Measurements from ENCODE around the gene ZNF18. TPM values are rescaled to one million over a fixed set of nuclear protein-coding genes. Genes with fewer than 3 reads are reported as not detected.

The ZNF18 gene, protein sequence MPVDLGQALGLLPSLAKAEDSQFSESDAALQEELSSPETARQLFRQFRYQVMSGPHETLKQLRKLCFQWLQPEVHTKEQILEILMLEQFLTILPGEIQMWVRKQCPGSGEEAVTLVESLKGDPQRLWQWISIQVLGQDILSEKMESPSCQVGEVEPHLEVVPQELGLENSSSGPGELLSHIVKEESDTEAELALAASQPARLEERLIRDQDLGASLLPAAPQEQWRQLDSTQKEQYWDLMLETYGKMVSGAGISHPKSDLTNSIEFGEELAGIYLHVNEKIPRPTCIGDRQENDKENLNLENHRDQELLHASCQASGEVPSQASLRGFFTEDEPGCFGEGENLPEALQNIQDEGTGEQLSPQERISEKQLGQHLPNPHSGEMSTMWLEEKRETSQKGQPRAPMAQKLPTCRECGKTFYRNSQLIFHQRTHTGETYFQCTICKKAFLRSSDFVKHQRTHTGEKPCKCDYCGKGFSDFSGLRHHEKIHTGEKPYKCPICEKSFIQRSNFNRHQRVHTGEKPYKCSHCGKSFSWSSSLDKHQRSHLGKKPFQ
- 10 to 100 TPM in 2 of 3 donors, 1 to 10 TPM in 1; 8.9 to 12.4 (median 11.0) TPM for polyA plus RNA-seq (ENCODE audit: insufficient read length in 3 of 3)
- long read RNA-seq, donor 1, transcript ZNF18-204 (7 exons, 2,330 nt), result major isoform, 6 of 6 reads
- long read RNA-seq, donor 1, partial matches to known transcripts, result 0 of 6 reads
- long read RNA-seq, donor 1, other reads (novel, unspliced or antisense), result 0 of 6 reads
- long read RNA-seq, donor 2, partial matches to known transcripts, result 0 of 3 reads
- long read RNA-seq, donor 2, other reads (novel, unspliced or antisense), result 0 of 3 reads
- long read RNA-seq, donor 3, partial matches to known transcripts, result 0 of 1 reads
- long read RNA-seq, donor 3, other reads (novel, unspliced or antisense), result 0 of 1 reads
- long read RNA-seq, donor 4, partial matches to known transcripts, result 0 of 1 reads
- long read RNA-seq, donor 4, other reads (novel, unspliced or antisense), result 0 of 1 reads
- long read RNA-seq, donor 5, result 0 reads
- long read RNA-seq, donor 6, partial matches to known transcripts, result 0 of 1 reads
- long read RNA-seq, donor 6, other reads (novel, unspliced or antisense), result 0 of 1 reads
- long read RNA-seq, donor 7, partial matches to known transcripts, result 0 of 2 reads
- long read RNA-seq, donor 7, other reads (novel, unspliced or antisense), result 0 of 2 reads
- long read RNA-seq, donor 8, partial matches to known transcripts, result 0 of 1 reads
- long read RNA-seq, donor 8, other reads (novel, unspliced or antisense), result 0 of 1 reads
- long read RNA-seq, donor 9, partial matches to known transcripts, result 0 of 1 reads
- long read RNA-seq, donor 9, other reads (novel, unspliced or antisense), result 0 of 1 reads
- long read RNA-seq, donor 10, partial matches to known transcripts, result 0 of 5 reads
- long read RNA-seq, donor 10, other reads (novel, unspliced or antisense), result 0 of 5 reads
- long read RNA-seq, donor 11, partial matches to known transcripts, result 0 of 1 reads
- long read RNA-seq, donor 11, other reads (novel, unspliced or antisense), result 0 of 1 reads
- long read RNA-seq, donor 12, partial matches to known transcripts, result 0 of 4 reads
- long read RNA-seq, donor 12, other reads (novel, unspliced or antisense), result 0 of 4 reads
- long read RNA-seq, donor 13, result 0 reads
- long read RNA-seq, donor 14, result 0 reads
- long read RNA-seq, donor 15, result 0 reads
- long read RNA-seq, donor 16, partial matches to known transcripts, result 0 of 1 reads
- long read RNA-seq, donor 16, other reads (novel, unspliced or antisense), result 0 of 1 reads

DNA sequence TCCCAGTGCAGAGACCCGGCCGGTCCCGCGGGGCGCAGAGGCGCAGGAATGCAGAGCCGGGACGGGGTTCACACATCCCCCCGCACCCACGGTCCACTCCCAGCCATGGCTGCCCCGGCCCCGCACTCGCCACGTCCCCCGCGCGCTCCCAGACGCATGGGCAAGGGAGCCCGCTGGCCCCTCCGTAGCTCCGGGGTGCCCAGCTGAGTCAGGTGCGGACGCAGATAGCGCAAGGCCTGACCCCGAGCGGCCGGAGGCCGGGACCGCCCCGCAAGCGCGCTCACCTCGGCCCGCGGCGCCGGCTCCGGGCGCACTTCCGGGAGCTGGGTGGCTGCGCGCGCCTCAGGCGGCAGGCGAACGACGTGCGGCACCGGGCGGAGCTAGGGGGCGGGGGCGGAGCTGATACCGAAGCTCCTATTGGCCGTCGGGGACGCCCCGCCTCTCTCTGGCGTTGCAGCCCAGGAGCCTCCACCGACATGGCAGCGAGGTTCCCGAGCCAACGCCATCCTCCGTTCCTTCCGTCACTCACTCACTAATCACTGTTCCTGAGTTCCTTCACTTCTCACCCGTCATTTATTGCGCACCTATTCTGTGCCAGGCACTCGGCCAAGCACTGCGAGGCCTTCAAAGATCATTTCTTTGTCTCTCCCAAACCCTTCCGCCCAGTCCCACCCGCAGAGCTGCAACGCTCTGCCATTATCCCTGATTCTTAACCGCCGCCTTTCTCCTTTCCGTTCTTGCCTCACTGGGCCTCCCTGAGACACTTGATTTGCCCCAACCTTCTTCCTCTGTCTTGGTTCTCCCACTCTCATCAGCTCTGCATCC is at the start of gene ZNF18:
Gene ZNF18 (minus strand): TSS at position 329 of the 825 bp plus-strand sequence. CDS start 4,646 bp downstream, outside the sequence.
- peak; percentile 93 for DNase-seq

DNA sequence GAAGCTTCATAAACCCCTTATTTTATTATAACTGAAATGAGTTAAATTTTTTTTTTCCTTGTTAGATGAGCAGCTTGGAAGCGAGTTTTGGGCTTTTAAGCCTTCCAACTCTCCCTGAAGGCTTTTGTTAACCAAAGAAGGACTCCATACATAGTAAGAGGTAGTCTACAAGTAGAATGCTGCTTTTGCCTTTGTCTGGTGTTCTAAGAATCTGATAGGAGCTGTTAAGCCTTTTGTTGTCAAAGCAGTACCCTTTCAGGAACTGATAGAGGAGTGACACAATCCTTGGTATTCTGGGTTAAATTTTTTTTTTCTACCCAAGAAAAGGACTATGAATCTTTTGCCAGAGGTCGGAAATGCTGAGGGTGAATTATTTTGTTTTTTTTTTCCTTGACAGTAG is 49.5 kb upstream of the ZNF18 start:
- no peak for DNase-seq

DNA sequence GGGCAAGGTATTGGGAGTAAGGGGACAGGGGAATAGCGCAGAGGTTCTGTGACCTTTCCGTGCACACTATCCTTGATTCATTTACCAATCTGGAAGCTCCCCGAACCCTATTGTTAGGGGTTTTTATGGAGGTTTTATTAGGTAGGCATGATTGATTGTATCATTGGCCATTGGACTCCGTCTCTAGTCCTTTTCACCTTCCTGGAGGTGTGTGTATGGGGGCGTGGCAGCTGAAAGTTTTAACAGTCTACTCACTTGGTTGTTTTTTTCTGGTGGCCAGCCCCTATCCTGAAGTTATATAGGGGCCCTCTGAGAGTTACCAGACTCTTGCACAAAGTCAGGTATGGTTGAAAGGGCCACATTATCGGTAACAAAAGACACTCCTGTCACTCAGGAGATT is 46.4 kb upstream of the ZNF18 start:
- DNase-seq, result no peak

DNA sequence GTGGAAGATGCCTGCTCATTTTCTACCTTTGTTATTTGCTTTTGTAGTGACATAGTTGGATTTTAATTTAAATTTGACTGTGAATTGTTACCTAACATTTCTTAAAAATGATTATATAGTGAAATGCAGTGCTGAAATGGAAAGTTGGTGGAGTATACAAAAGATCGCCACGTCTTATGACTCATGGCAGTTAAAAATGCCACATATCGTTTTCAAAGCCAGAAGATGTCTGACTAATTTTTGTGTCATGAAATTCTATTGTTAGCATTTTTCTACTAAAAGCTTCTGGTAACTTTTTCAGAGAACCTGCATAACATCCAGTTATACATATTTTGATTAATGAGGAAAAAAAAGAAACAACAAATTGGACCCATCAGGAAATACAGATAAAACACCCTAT is 44.0 kb upstream of the ZNF18 start:
- no peak for DNase-seq

DNA sequence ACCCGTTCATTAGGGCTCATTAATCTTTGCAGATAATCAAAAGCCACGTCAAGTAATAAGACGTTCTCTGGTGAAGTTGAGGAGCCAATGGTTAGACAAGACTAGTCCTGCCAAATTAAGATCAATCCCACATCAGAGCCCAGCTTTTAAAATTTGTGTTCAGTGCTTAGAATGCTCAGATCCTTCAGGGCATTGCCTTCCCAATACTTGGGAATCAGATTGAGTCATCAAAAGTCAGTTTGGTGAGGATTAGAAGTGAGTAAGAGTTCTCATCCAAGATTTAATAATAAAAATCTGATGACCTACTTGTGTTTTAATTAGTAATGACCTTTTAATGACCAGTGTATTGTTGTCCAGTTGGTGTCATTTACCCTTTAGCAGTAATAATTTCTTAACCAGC is 43.2 kb upstream of the ZNF18 start:
- no peak for DNase-seq

DNA sequence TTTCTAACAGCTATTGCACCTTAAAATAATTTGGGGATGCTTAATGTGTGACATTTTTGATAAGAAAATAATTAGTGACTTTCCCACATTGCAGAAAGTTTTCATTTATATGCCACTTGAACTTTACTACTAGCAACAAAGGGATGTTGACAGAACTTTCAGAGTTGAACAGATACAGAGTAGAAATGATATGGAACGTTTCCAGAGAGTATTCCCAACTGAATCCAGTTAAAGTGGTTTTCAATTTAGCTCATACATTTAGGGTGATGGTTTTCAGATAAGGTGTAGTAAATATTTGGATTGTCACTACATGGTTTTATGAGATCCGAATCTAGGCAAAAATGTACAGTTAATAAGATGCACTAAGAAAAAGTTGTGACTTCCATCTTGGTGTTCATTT is 40.7 kb upstream of the ZNF18 start:
- DNase-seq, result no peak

DNA sequence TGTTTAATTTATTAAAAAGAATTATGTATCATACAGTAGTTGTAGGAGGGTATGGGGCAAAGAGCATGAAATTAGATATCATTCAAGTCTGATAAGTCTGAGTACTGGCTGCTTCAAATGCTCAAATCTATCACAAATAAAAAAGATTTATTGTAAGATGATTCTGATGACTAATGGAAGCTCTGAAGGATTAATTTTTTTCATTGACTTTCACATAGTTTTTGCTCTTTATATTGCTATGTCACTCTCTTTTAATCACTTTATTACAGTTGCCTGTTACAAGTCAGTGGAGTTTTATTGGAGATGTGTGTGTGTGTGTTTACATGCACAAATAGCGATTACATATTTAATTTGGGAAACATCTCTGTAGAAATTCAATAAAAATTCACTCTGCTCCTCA is 38.4 kb upstream of the ZNF18 start:
- DNase-seq, result no peak

DNA sequence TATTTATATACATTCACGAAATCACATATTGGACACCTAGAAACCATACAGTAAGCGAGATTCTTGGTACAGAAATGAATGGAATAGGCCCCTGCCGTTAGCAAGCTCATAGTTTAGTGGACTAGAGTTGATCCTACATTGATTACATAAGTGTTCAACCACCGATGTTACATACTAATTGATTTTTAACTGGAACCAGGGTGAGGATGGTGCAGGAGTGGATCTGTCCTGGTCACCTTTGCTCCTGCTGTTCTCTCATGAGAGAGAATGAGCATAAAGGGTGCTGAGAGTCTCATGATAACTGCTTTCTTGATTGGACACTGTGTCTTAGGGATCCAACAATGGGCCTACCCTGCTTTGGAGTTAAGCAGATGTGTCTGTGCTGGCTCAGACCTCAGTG is 37.3 kb upstream of the ZNF18 start:
- DNase-seq, result no peak

DNA sequence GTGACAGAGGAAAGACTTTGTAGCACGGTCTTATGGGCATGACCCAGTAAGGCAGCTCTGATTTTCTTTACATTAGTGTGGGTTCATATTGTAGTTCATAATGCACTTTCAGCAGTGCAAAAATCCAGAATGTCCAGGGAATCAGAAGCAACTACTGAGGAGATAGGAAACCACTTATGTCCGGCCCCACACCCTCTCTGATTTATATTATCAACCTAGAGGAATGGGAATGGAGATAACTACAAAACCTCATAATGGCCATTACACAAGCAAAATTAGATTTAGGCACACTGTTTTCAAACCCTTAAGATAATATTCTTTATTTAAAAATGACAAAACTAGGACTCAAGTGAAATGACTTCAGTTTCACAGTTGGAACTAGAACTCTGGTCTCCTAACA is 31.3 kb upstream of the ZNF18 start:
- no peak for DNase-seq

DNA sequence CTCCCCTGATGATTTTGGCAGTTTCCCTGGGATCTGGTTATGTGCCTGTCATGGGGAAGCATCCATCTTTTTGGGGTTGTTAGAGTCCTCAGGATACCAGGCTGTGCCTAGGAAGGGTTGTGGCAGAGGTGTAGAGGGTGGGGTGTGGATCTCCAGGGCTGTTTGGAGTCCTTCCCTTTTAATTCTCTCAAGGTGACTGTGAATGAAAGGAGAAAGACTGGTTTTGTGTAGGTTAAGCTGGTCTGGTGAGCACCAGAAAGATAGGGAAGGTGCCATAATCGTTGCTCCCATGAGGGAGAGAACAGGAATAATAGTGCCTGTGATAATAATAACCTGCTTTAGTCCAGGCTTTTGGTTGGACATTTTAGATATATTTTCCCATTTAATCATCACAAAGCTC is 30.4 kb upstream of the ZNF18 start:
- DNase-seq, result no peak

DNA sequence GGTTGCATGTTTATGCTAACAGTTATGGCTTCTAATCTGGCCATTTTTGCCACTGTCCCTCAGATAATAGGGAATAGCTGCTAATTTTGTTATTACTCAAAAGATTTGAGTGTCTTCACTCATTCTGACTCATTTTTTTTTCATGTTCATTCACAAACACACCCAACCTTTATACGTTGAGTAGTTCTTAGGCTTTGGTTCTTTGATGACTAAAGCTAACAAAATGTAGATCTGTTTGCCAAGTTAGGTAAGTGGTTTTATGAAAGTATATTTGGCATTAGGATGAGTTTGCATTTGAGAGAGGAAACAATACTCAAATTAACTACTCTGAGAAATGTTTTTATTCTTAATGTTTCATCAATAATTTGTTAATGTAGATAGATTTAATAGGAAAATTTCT is 27.1 kb upstream of the ZNF18 start:
- no peak for DNase-seq

DNA sequence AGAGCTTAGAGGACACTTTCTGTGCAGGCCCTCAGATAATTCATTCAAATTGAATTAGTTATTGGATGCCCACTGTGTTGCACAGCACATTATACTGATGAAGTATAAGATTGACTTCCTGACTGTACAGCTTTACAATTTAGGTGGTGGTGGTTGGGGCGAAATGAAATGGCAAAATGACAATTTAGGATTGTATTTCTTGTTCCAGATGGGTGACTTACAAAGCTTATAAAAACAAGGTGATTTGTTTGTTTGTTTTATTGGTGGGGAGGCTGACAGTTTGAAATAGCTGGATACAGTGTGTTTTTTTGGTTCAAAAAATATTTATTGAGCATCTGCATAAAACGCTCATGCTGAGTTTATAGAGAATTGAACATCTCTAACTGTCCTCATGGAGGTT is 25.0 kb upstream of the ZNF18 start:
- DNase-seq, result no peak

DNA sequence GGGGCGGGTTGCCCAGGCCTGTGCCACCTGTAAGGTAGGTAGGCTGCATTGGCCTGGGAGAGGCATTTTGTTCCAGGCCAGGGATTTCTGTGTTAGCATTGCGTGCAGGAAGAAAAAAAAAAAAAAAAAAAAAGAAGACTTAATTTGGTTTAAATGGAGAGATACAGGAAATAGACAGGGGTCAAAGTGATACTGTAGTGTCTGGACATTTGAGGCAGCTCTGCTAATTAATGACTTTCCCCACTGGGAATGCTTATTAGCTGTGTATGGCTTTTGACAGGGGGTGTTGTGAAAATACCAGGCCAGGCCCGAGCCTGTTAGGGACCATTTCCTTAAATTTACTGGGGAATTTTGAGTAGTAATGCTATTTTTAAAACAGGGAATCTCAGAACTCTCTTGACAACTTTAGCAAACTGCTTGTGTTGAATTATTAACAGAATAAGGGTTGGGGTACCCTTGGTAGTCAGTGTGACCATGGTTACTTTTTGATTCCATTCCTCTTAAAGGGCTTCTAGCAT is 24.4 kb upstream of the ZNF18 start:
- DNase-seq, result no peak

DNA sequence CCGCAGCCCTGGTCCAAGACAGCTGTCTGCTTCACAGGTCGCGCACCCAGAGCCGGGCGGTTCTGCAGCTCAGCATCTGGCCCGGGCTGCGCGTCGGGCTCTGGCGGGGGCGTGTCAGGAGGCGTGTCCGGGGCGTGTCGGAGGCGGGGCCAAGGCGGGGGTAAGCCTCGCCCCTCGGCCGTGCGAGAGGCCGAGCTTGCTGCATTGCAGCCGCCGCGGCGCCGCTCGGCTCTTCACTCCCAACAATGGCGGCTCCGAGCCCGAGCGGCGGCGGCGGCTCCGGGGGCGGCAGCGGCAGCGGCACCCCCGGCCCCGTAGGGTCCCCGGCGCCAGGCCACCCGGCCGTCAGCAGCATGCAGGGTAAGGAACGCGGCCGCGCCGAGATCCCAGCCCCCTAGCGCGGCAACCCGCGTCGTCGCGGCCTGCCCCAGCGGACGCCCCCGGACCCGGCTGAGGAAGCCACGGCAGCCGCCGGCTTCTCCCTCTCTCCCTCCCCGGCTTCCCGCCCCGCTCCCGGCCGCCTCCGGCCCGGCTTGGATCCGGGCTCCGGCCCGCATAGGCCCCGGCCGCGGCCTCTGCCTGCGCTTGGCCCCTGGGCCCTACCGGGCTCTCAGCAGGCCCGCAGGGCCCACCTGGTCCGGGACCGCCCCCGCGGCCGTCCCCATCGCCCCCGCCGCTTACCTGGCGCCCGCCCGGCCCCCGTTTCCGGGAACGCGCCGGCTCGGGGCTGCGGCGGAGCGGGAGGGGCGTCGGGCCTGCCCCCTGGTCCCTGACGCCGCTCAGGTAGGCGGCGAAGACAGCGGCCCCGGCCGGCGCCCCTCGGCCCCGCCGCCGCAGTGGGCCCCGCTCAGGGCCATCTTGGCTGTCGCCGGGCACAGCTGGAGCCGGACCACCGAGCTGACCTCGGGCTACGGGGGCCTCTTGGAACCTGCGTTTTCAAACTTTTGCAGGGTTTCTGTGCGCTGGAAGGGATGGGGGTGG is 23.7 kb upstream of the ZNF18 start, which contains the start of gene MAP2K4:
Gene MAP2K4 (plus strand): TSS at position 236 of the 981 bp plus-strand sequence. CDS start 10 bp downstream, at position 246.
- DNase-seq, result peak; percentile 85

DNA sequence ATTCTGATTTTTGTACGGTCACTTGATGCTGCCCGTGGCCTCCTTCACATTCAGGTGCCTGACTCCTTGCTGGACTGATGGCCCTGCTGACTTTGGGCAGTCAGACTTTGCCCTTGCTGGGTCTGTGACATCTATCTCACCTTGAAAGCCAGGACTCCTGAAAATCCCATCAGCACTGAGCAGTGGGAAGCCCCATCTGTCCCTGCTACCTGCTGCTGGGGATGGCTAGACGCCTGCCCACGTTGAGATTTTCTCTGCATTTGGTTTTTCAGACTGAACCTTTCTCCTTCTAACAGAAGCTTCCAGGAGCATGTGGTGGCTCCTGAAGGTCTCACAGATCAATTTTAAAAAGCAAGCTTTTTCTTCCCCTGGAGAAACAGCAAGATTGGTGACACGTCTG is 10.2 kb upstream of the ZNF18 start:
- DNase-seq, result no peak

DNA sequence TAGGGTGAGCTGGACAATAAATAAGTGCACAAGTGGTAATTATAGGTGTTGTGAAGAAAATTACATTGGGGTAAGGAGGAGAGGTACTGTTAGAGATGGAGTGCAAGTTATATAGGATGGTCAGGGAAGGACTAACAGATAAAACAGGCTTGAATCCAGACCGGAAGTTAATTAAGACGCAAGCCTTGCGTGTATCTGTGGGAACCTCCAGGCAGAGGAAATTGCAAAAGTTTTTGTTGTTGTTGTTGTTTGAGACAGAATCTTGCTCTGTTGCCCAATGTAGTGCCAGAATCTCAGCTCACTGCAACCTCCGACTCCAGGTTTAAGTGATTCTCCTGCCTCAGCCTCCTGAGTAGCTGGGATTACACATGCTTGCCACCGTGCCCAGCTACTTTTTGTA is 2.4 kb upstream of the ZNF18 start:
- no peak for DNase-seq

DNA sequence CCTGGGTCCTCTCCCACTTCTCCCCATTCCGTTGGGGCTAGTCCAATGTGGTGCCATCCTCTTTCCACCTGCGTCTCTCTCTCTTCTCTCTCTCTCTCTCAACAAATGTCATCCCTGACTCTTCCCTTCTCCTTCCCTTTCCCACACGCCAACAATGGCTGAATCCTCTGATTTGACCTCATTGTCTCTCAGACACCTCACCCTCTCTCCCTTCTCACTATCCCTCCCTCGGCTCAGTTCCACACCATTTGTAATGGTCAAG is 628 bp upstream of the ZNF18 start:
- no peak for DNase-seq

DNA sequence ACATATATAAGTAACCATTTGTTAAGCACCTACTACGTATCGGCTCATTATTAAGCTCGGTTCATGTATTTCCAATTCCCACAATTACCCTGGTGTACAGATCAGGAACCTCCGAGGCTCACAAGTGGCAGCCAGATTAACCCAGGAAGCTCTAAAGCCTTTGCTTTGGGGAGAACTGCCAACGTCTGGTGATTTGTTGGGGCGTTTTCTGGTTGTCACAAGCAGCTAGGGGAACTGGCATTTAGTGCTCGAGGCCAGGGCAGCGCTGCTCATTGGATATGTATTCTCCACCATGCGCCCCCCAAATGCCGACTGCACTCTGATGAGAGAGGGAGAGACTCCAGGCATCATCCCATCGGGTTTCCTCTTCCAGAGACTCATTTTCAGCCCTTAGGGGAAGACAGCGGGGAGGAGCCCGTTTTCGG is 541 bp downstream of the ZNF18 start:
- DNase-seq, result peak; percentile 27

DNA sequence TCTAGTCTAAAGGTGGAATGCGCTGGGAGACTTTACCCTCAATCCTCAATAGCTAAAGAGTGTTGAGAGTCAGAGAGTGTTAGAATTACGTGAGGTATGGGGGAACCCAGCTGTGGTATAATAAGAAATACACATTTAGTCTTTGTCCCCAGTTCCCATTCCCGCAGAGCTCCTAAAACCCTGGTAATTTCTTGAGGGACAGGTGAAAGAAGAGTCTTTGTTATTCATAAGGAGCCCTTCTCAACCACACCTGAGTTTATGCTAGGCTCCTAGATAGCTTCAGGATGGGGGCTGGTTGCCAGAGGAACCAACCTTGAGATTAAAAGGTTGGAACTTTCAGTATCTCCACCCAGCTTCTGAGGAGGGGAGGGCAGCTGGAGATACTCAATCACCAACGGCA is 5.8 kb downstream of the ZNF18 start:
- DNase-seq, result no peak
